SK-N-SH (cell line): ENCODE measurements around the gene OPHN1. TPM values are rescaled to one million over a fixed set of nuclear protein-coding genes. Genes with fewer than 3 reads are reported as not detected.

Experiments used
- CTCF ChIA-PET: fragments of 300-600, 350-600 bp; formaldehyde crosslinking; extraction: SDS; loops from one replicate; lab custom pipeline; 2021; lab: Yijun Ruan, JAX
- POLR2A ChIA-PET: fragments of 350-600 bp; sonication (Branson Sonifier 250); formaldehyde crosslinking; extraction: SDS; loops from one replicate; lab custom pipeline; 2020; ENCODE audit warnings: antibody characterized with exemption, inconsistent platforms; lab: Yijun Ruan, JAX
- DNase-seq: peaks from one replicate; pipeline ENCODE4 v3.0.0; 2012
- H2AFZ ChIP-seq: fragments of 200-600 bp; sonication (generic); 2 replicates; pipeline ENCODE4 v1.8.1; 2016; ENCODE audit warnings: antibody characterized with exemption, mild to moderate bottlenecking, low read depth
- H3F3A ChIP-seq: fragments of 200-600 bp; sonication (generic); replicated peaks from 2 replicates; pipeline ENCODE3; 2016; ENCODE audit warnings: antibody characterized with exemption, mild to moderate bottlenecking; ENCODE audit not compliant: insufficient read depth
- H3K27ac ChIP-seq, 2 experiments: fragments of 200-500 bp in 1 of 2; fragments of 200-600 bp in 1 of 2; sonication (Bioruptor generic) in 1 of 2; sonication (generic), shearing (Covaris generic) in 1 of 2; 2 replicates each; pipeline versions ENCODE4 v1.5.1 to v1.6.1; 2014 to 2016; ENCODE audit warnings: low read depth in 2 of 2, inconsistent platforms in 1 of 2, low read length in 1 of 2, mild to moderate bottlenecking in 1 of 2, mixed read lengths in 1 of 2
- H3K27me3 ChIP-seq: fragments of 200-600 bp; sonication (generic), shearing (Covaris generic); 2 replicates; pipeline ENCODE4 v1.6.1; 2016; ENCODE audit warnings: mixed run types; ENCODE audit not compliant: insufficient read depth
- H3K36me3 ChIP-seq, 2 experiments: fragments of 200-500 bp in 1 of 2; fragments of 200-600 bp in 1 of 2; sonication (Bioruptor generic) in 1 of 2; sonication (generic) in 1 of 2; replicated peaks in 1 of 2; 2 replicates each; pipeline versions ENCODE3 to v1.5.1; 2014 to 2016; ENCODE audit warnings: low read length in 1 of 2, mild to moderate bottlenecking in 1 of 2; ENCODE audit not compliant: insufficient read depth in 2 of 2, control insufficient read depth in 1 of 2
- H3K4me1 ChIP-seq, 2 experiments: fragments of 200-500 bp in 1 of 2; fragments of 200-600 bp in 1 of 2; sonication (Bioruptor generic) in 1 of 2; sonication (generic), shearing (Covaris generic) in 1 of 2; 2 replicates each; pipeline versions ENCODE4 v1.5.1 to v1.6.1; 2014 to 2016; ENCODE audit warnings: low read depth in 1 of 2, low read length in 1 of 2, mixed run types in 1 of 2; ENCODE audit not compliant: insufficient read depth in 2 of 2, control insufficient read depth in 1 of 2
- H3K4me2 ChIP-seq: fragments of 200-600 bp; sonication (generic), shearing (Covaris generic); 2 replicates; pipeline ENCODE4 v1.6.1; 2017; ENCODE audit warnings: mixed run types
- H3K4me3 ChIP-seq, 2 experiments: fragments of 200-500 bp in 1 of 2; fragments of 200-600 bp in 1 of 2; sonication (Bioruptor generic) in 1 of 2; sonication (generic), shearing (Covaris generic) in 1 of 2; 2 replicates each; pipeline versions ENCODE4 v1.5.1 to v1.8.1; 2014 to 2016; ENCODE audit warnings: low read depth in 2 of 2, inconsistent platforms in 1 of 2, low read length in 1 of 2, mild to moderate bottlenecking in 1 of 2, mixed read lengths in 1 of 2, moderate library complexity in 1 of 2
- H3K79me2 ChIP-seq: fragments of 200-600 bp; sonication (generic); 2 replicates; pipeline ENCODE4 v1.8.1; 2017; ENCODE audit warnings: mild to moderate bottlenecking; ENCODE audit not compliant: insufficient read depth
- H3K9ac ChIP-seq: fragments of 200-600 bp; sonication (generic); 2 replicates; pipeline ENCODE4 v1.6.1; 2017; ENCODE audit warnings: mixed run types
- H3K9me2 ChIP-seq: fragments of 200-600 bp; sonication (generic); 2 replicates; pipeline ENCODE4 v1.6.1; 2017; ENCODE audit warnings: mixed run types
- H3K9me3 ChIP-seq: fragments of 200-600 bp; sonication (generic); 2 replicates; pipeline ENCODE4 v1.6.1; 2017; ENCODE audit warnings: mixed run types, mild to moderate bottlenecking, moderate library complexity
- H4K20me1 ChIP-seq: fragments of 200-600 bp; sonication (generic); 2 replicates; pipeline ENCODE4 v1.6.1; 2017; ENCODE audit warnings: mild to moderate bottlenecking, mixed run types; ENCODE audit not compliant: insufficient read depth
- EP300 ChIP-seq, 2 experiments: IDR thresholded peaks; 2 replicates each; pipeline versions ENCODE4 v1.4.0 to v1.6.1; 2012; ENCODE audit warnings: borderline replicate concordance in 1 of 2, low read depth in 1 of 2, low read length in 1 of 2
- EZH2phosphoT487 ChIP-seq: fragments of 200-600 bp; sonication (generic); IDR thresholded peaks from 2 replicates; pipeline ENCODE4 v1.6.1; 2017; ENCODE audit warnings: low read depth, mixed run types, mild to moderate bottlenecking, antibody characterized with exemption, moderate library complexity, borderline replicate concordance
- FOSL2 ChIP-seq: IDR thresholded peaks from 2 replicates; pipeline ENCODE4 v1.4.0; 2012; ENCODE audit warnings: low read depth, mild to moderate bottlenecking, moderate library complexity, borderline replicate concordance
- FOXJ3 ChIP-seq: sonication (generic); formaldehyde crosslinking; IDR thresholded peaks from 2 replicates; pipeline ENCODE4 v1.5.1; 2020; ENCODE audit warnings: mild to moderate bottlenecking, missing genetic modification reagents
- GABPA ChIP-seq: IDR thresholded peaks from 2 replicates; pipeline ENCODE4 v1.4.0; 2012; ENCODE audit warnings: low read depth, mild to moderate bottlenecking
- JUND ChIP-seq: IDR thresholded peaks from 2 replicates; pipeline ENCODE4 v1.4.0; 2012
- MEF2A ChIP-seq: IDR thresholded peaks from 2 replicates; pipeline ENCODE4 v1.4.0; 2012; ENCODE audit warnings: low read depth, borderline replicate concordance
- NRF1 ChIP-seq: IDR thresholded peaks from 2 replicates; pipeline ENCODE4 v1.6.1; 2012; ENCODE audit warnings: low read depth, mild to moderate bottlenecking, low read length
- POLR2AphosphoS5 ChIP-seq: IDR thresholded peaks from 2 replicates; pipeline ENCODE4 v1.6.1; 2012; ENCODE audit warnings: low read depth, low read length
- RAD21 ChIP-seq: IDR thresholded peaks from 2 replicates; pipeline ENCODE4 v1.6.1; 2012; ENCODE audit warnings: mild to moderate bottlenecking, low read length
- RCOR1 ChIP-seq: fragments of 150-350 bp; IDR thresholded peaks from 2 replicates; pipeline ENCODE4 v1.6.1; 2017; ENCODE audit warnings: antibody characterized with exemption, low read length
- RFX5 ChIP-seq: IDR thresholded peaks from 2 replicates; pipeline ENCODE4 v1.6.1; 2012; ENCODE audit warnings: mild to moderate bottlenecking, improper control_type of control experiment, low read length
- RXRA ChIP-seq: IDR thresholded peaks from 2 replicates; pipeline ENCODE4 v1.4.0; 2012; ENCODE audit warnings: low read depth, mild to moderate bottlenecking, borderline replicate concordance
- SIN3A ChIP-seq: IDR thresholded peaks from 2 replicates; pipeline ENCODE4 v1.6.1; 2012; ENCODE audit warnings: low read depth, mild to moderate bottlenecking, low read length, moderate library complexity, borderline replicate concordance
- SMC3 ChIP-seq: IDR thresholded peaks from 2 replicates; pipeline ENCODE4 v1.6.1; 2012; ENCODE audit warnings: low read depth, low read length, improper control_type of control experiment
- TCF12 ChIP-seq: IDR thresholded peaks from 2 replicates; pipeline ENCODE4 v1.4.0; 2012
- TEAD4 ChIP-seq: IDR thresholded peaks from 2 replicates; pipeline ENCODE4 v1.4.0; 2012; ENCODE audit warnings: mild to moderate bottlenecking, borderline replicate concordance; ENCODE audit not compliant: insufficient read depth
- YY1 ChIP-seq: IDR thresholded peaks from 2 replicates; pipeline ENCODE4 v1.4.0; 2012; ENCODE audit warnings: low read depth, mild to moderate bottlenecking
- WGBS: methylation state at CpG from one replicate; pipeline ENCODE4 v1.1.6; 2017; ENCODE audit warnings: low lambda C conversion rate; 5-methylcytosine and 5-hydroxymethylcytosine counted together
- polyA plus RNA-seq, 3 experiments: library from polyadenylated mRNA; depleted of rRNA; stranded (reverse); fragments of >200 nt; gene quantifications; 2 replicates each; pipeline ENCODE4 v1.2.3, GENCODE V29; 2012
- TF ChIP-seq, protein P1 (sequence below): IDR thresholded peaks from 2 replicates; pipeline ENCODE4 v1.4.0; 2012; ENCODE audit warnings: low read depth, borderline replicate concordance
- TF ChIP-seq, protein P2 (sequence below): fragments of 150-350 bp; IDR thresholded peaks from 2 replicates; pipeline ENCODE4 v1.6.1; 2017; ENCODE audit warnings: antibody characterized with exemption, low read length, low read depth, borderline replicate concordance
- TF ChIP-seq, protein P3 (sequence below): IDR thresholded peaks from 2 replicates; pipeline ENCODE4; 2012

OPHN1 gene
- polyA plus RNA-seq, 1 of the 3 experiments (the other 2 are of a cell fraction): 1.7 TPM

DNA sequence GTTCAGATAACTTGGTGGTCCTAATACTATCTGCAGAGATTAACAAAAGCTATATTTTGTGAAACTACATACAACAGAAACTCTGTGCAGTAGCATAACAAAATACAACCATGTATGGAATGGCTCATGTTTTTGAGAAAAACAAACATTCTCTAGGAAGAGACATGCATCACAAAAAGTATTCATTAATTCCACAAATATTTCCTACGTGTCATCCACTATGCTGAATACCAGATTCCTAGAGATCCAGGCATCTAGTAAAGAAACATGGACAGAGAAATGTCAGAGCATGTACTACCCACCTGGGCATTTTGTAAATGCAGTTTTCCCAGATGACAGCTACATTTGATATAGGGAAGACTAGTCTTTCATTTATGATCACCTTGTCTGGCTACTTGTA, 248.1 kb downstream of the OPHN1 start:
- Histone ChIP-seq H3K27ac (no peak overlapping the region), H3K4me2 (no peak overlapping the region), H3K36me3 (no peaks in the 10 kb centered on the region), H3K79me2 (no peaks in the 10 kb centered on the region)
- TF ChIP-seq MEF2A (no peak), EP300 (IDR thresholded peaks at IDR 0.05; ENCODE audit: borderline replicate concordance in 1 of 2, low read depth in 1 of 2, low read length in 1 of 2) (no peak), FOSL2 (no peak), NRF1 (no peak)
- TF ChIP-seq, protein P1, sequence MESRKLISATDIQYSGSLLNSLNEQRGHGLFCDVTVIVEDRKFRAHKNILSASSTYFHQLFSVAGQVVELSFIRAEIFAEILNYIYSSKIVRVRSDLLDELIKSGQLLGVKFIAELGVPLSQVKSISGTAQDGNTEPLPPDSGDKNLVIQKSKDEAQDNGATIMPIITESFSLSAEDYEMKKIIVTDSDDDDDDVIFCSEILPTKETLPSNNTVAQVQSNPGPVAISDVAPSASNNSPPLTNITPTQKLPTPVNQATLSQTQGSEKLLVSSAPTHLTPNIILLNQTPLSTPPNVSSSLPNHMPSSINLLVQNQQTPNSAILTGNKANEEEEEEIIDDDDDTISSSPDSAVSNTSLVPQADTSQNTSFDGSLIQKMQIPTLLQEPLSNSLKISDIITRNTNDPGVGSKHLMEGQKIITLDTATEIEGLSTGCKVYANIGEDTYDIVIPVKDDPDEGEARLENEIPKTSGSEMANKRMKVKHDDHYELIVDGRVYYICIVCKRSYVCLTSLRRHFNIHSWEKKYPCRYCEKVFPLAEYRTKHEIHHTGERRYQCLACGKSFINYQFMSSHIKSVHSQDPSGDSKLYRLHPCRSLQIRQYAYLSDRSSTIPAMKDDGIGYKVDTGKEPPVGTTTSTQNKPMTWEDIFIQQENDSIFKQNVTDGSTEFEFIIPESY: no peak
- TF ChIP-seq, all 33 proteins: peak for 0
- POLR2A ChIA-PET: no interaction called here
- Histone ChIP-seq H3K27me3 (no peaks in the 10 kb centered on the region), H3F3A (no peaks in the 10 kb centered on the region), H2AFZ (no peak overlapping the region), H3K4me3 (no peak overlapping the region), H3K9ac (no peak overlapping the region), H4K20me1 (no peaks in the 10 kb centered on the region), H3K9me2 (no peaks in the 10 kb centered on the region), H3K9me3 (no peaks in the 10 kb centered on the region), H3K4me1 (no peaks in the 10 kb centered on the region)
- CTCF ChIA-PET: interaction anchor here (0.9 to 1.0 kb wide), 3 partner anchors 12 to 20 kb away, joined by 3 to 6 read pairs (median 5); no protein-coding TSS in a partner anchor
- no peak for DNase-seq
- 26% methylated on average over 1 of the region's 1 CpG for WGBS

DNA sequence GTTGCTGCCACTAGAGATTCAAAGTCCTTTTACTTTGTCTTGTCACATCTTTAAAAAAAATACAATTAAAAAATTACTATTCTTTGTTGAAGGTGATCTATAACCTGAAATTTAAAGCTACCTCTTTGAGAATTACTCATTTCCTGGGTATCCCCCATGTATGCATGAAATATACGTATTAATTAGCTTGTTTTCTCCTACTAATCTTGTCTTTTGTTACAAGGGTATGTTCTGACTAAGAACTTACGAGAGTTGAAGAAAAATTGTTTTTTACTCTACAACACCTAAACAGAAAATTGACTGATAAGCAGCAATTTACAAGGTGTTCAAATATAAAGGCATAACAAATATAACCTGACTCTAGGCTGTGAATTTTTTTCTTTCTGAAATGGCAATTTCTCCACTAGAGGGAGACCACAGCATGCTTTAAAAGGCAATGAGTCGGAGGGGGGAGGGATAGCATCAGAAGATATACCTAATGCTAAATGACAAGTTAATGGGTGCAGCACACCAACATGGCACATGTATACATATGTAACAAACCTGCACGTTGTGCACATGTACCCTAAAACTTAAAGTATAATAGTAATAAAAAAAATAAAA, 249.6 kb downstream of the OPHN1 start:
- CTCF ChIA-PET: interaction anchor here (0.5 to 1.6 kb wide), 13 partner anchors 10 to 1107 kb away, joined by 3 to 7 read pairs (median 3); no protein-coding TSS in a partner anchor
- Histone ChIP-seq H3K79me2 (no peaks in the 10 kb centered on the region), H3K4me2 (no peak overlapping the region), H3K27me3 (no peaks in the 10 kb centered on the region), H3K4me3 (no peak overlapping the region), H4K20me1 (no peaks in the 10 kb centered on the region), H3K9me2 (no peaks in the 10 kb centered on the region), H3K36me3 (no peaks in the 10 kb centered on the region), H2AFZ (no peak overlapping the region), H3K9me3 (no peaks in the 10 kb centered on the region), H3K27ac (no peak overlapping the region), H3F3A (no peaks in the 10 kb centered on the region), H3K9ac (no peak overlapping the region), H3K4me1 (no peaks in the 10 kb centered on the region)
- POLR2A ChIA-PET: no interaction called here
- DNase-seq: peak; percentile 9
- WGBS: 20% methylated on average over 4 of the region's 4 CpGs
- TF ChIP-seq SMC3 (peak; percentile 7; the same call in 1 of the 2 replicates), YY1 (no peak), JUND (no peak), EZH2phosphoT487 (no peak), POLR2AphosphoS5 (no peak), MEF2A (no peak), GABPA (no peak), TEAD4 (no peak), RFX5 (no peak), SIN3A (no peak), FOXJ3 (CRISPR knock-in tag) (no peak), FOSL2 (no peak), RXRA (no peak), RAD21 (peak; percentile 61), RCOR1 (no peak), TCF12 (no peak), NRF1 (no peak)
- TF ChIP-seq, protein P1: no peak
- TF ChIP-seq, protein P2, sequence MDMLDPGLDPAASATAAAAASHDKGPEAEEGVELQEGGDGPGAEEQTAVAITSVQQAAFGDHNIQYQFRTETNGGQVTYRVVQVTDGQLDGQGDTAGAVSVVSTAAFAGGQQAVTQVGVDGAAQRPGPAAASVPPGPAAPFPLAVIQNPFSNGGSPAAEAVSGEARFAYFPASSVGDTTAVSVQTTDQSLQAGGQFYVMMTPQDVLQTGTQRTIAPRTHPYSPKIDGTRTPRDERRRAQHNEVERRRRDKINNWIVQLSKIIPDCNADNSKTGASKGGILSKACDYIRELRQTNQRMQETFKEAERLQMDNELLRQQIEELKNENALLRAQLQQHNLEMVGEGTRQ: no peak
- TF ChIP-seq, protein P3, sequence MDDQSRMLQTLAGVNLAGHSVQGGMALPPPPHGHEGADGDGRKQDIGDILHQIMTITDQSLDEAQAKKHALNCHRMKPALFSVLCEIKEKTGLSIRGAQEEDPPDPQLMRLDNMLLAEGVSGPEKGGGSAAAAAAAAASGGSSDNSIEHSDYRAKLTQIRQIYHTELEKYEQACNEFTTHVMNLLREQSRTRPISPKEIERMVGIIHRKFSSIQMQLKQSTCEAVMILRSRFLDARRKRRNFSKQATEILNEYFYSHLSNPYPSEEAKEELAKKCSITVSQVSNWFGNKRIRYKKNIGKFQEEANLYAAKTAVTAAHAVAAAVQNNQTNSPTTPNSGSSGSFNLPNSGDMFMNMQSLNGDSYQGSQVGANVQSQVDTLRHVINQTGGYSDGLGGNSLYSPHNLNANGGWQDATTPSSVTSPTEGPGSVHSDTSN: no peak
